Dermis microvascular lymphatic vessel endothelial cell (primary cell): ENCODE data around the gene MRPL24. TPM values are rescaled to one million over a fixed set of nuclear protein-coding genes. Genes with fewer than 3 reads are reported as not detected.
A peak's percentile ranks its signal among the peaks of the same experiment; 100 is the strongest.

Source experiments
- DNase-seq, 2 donors: peaks; one replicate each; pipeline versions ENCODE4 v3.0.0 to v3.0.0-alpha.2; 2010; ENCODE audit warnings: low read depth in 2 of 2
- total RNA-seq: library from RNA; depleted of rRNA; stranded (reverse); fragments of >200 nt; gene quantifications from 2 replicates; pipeline ENCODE4 v1.2.1, GENCODE V29; 2014

Gene MRPL24
- total RNA-seq, 1 donor from 2014 or later, result 46.7 TPM

DNA sequence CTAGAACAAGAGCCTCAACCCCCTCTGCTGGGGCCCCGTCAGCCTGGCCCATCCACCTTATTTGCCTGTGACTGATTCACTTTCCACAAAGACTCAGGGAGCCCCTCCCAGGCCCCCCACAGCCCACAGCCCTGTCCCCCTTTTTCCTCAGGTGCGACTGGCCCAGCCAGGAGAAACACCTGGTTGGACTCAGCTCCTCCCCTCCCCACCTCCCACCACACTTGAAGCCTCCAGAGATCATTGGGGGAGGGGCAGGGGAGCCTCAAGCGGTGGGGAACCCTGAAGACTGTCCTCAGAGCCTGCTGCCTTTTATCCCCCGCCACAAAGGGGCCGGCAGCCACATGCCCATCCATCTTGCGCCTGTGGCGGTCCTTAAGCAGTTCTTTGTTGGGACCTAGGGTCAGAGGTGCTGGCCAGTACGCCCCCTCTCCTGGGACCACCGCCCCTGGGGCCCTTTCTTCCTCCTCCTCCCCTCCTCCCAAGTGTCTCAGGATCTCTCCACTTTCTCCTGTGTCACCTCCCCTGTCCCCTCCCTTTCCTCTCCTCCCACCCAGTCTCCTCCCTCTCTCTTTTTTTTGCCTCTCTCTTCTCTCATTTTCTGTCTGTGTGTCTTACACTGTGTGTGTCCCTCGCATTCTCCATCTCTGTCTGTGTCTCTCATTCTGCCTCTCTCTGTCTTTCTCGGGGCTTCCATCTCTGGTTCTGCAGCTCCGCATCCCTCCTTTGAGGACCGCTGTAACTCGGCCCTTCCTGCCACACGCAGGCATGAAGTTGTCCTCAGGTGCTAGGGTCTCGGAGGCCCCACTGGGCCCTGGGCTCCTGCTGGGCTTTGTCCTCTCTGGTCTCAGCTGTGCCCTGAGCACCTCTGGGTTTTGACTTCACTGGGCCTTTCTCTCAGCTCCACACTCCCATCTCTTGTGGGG lies 47.7 kb downstream of the MRPL24 start:
- no peak for DNase-seq

DNA sequence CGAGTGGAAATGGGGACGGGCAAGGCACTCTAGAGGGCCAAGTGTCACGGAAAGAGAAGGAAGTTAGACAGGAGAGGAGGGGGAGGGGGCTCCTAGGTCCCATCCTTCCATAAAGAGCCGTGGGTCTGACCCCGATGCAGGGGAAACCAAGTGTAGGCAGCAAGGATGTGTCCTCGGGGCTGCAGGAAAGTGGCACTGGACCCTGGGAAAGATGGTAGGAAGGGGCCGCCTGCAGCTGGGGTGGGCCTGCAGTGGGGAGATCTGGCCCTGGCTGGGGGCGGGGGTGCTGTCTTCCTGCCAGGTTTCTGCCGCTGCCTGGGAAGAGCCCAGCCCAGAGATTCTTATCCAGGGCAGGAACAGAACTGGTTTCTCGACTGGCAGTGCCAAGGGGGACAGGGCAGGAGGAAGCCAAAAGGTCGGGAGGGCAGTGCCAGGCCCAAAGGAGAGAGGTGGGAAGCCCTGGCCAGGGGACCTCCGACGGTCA lies 48.4 kb downstream of the MRPL24 start:
- no peak for DNase-seq

DNA sequence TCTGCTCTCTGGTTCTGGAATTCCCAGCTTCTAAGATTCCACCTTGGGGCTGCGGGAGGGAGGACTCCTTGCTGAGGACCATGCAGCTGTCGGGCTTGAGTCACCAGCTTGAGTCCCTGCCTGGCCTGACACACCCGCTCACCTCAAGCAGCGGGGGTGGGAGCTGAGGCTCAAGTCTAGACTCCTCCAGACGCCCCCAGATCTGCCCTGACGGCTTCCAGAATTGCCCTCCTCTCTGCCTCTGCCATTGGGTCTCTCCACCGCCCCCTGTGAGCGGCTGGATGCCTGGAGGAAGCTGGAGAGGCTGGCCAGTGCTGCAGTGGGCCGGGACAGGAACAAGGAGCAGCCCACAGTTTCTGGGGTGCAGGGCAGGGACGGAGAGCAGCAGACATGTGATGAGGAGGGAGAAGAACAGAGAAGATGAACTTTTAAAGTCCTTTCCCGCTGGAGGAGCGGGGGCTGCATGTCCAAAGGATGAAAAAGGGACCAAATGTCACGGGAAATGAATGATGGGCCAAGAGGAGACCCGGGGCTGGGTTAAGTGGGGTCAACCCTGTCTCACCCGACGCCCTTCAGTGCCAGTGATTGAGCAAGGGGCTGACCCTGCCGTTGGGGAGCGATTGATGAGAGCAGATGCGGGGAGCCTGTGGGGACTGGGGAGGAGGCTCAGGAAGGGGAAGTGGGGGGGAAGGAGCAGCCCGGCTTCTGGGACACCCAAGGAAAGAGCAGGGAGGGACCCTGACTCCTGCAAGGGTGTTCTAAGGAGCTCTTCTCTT lies 49.0 kb downstream of the MRPL24 start:
- DNase-seq, result no peak

DNA sequence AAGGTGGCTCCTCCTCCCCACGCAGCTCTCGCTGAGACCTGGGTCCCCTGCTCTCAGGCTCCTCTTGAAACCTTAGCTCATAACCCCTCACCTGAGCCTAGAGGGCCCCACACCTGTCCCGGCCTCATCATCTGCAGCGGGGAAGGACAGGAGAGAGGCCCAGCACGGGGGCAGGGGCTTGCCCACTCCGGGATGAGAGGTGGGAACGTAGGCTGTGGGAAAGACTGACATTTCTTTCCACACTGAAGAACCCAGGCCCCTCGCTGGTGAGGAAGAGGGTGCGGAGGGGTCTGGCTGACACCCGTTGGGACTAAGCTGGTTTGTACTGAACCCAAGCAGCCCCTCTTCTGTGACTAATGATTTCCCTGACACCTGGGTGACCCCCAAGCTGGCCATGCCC lies 49.7 kb downstream of the MRPL24 start:
- no peak for DNase-seq

DNA sequence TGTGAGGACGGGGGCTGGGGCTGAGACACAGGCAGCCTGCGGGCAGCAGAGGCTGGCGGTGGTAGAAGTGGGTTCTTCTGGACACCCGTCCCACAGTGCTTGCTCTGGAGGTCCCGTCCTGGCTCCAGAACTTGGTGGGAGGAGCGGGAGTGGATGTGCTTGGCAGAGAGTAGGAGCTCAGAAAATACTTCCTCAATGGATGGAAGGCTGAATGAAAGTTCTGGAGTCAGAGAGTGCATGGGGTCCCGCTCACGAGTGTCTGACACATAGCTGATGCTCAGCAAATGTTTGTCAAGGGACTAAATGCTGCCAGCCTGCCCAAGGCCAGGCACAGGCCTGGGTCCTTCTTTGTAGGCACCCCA lies 50.2 kb downstream of the MRPL24 start:
- no peak for DNase-seq

DNA sequence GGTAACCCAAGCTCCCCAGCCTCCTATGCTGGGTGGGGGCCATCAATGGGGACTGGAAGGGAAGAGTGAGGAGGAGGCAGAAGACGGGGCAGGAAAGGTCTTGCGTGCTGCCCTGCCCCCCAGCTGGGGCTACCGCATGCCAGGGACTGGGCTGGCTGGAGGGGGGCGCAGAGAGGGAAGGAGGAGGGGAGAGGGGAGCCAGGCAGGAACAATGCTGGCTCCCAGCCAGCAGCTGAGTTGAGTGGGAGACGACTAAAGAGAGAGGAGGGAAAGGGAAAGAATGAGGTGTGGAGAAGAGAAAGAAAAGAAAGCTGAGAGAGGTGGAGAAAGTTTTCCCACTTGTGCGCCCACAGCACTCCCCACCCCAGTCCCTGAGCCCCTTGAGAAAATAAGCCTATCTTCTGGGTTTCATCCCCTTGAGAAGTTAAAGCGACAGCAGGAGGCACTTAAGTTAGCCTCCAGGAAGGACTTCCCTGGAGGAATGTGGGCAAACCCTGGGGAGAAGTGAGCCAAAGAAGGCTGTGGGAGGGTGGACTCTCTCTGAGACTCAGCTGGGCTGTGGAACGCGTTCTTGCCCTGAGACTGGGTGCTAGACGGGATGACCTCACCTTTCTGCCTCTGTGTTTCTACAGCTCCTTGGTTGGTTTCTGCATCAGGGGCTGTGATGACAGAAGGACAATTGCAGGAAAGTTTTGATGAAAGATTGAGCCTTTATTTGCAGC lies 50.8 kb downstream of the MRPL24 start:
- peak in 1 of 2 donors; percentile 58 for DNase-seq

DNA sequence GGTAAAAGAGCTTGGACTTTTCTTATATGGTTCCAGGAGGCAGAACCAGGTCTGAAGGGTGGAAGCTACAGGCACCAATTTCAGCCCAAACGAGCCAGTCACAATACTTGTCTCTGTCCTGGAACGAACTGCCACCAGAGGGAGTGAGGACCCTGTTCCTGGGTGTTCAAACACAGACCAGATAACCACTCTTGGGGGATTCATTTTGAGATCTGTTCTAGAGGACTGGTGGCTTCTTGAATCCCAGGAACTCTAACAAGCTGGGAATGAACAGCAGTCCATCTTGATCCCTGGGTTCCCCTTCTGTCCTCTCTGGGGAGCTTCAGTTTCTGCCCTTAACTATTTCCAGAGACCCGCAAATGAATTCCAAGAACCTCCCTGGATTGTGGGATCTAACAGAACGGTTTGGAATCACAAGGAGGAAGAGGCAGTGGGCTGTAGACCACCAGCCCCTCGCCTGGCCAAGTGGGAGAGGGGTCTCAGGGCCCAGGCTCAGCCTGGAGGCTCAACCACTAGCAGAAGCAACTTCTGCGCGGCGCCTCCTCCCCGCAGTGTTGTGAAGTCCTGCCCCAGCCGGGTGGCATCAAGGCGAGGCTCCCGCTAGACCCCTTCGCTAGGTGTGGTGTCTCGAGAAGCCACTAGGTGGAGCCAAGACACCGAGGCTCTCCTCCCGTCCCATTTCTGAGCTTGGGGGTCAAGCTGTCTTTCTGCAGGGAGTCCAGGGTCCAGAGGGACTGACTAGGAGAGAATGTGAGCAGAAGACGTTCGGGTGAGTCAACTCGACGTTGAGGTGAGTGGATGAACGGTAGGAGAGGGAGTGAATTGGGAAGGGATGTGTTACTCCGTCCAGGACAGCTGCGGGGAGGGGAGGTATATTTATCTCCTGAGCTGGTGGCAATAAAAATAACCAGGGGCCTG lies 51.6 kb downstream of the MRPL24 start:
- peak; percentile 24 to 74 for DNase-seq

Other genes with a start within 250 kb of the MRPL24 start
- gene MEF2D, start 240.3 kb downstream of the MRPL24 start, total RNA-seq, result 4.1 and 9.4 TPM in 2 replicates
- 6.8 and 12.8 TPM in 2 replicates for gene IQGAP3, start 168.5 kb downstream of the MRPL24 start, total RNA-seq
- gene TTC24, start 161.4 kb downstream of the MRPL24 start, total RNA-seq, result not detected in 2 replicates
- gene NAXE, start 149.3 kb downstream of the MRPL24 start, total RNA-seq, result 53.1 and 55.3 TPM in 2 replicates
- gene GPATCH4, start 139.6 kb downstream of the MRPL24 start, total RNA-seq, result 12.7 and 18.1 TPM in 2 replicates
- 0.13 TPM in 1 of 2 replicates, not detected in the other for gene HAPLN2, start 121.7 kb downstream of the MRPL24 start, total RNA-seq
- gene BCAN, start 99.0 kb downstream of the MRPL24 start, total RNA-seq, result not detected in 2 replicates
- gene NES, start 63.7 kb downstream of the MRPL24 start, total RNA-seq, result 38.3 and 55.1 TPM in 2 replicates
- gene CRABP2, start 35.5 kb downstream of the MRPL24 start, total RNA-seq, result 0.25 TPM in 1 of 2 replicates, not detected in the other
- 7.3 and 12.4 TPM in 2 replicates for gene METTL25B, start 12.6 kb downstream of the MRPL24 start, total RNA-seq
- gene ISG20L2, start 12.3 kb downstream of the MRPL24 start, total RNA-seq, result 6.0 and 7.2 TPM in 2 replicates
- 93.6 and 114 TPM in 2 replicates for gene HDGF, start 10.6 kb upstream of the MRPL24 start, total RNA-seq
- gene PRCC, start 26.4 kb upstream of the MRPL24 start, total RNA-seq, result 9.6 and 13.3 TPM in 2 replicates
- gene SH2D2A, start 75.8 kb upstream of the MRPL24 start, total RNA-seq, result 0.13 TPM in 1 of 2 replicates, not detected in the other
- not detected in 2 replicates for gene INSRR, start 118.0 kb upstream of the MRPL24 start, total RNA-seq
- gene NTRK1, start 119.8 kb upstream of the MRPL24 start, total RNA-seq, result not detected in 2 replicates
- 10.9 and 25.2 TPM in 2 replicates for gene PEAR1, start 152.6 kb upstream of the MRPL24 start, total RNA-seq
- gene LRRC71, start 179.5 kb upstream of the MRPL24 start, total RNA-seq, result 0.13 TPM in 2 replicates